GM12878 (cell line): ENCODE results near the gene SGCD. TPM values are rescaled to one million over a fixed set of nuclear protein-coding genes. Genes with fewer than 3 reads are reported as not detected.

Experiments
- ATAC-seq: fragments of 200-7000 bp; cut with Tn5 transposase; 3 replicates; pipeline ENCODE4 v1.9.1; 2020; ENCODE audit warnings: mild to moderate bottlenecking, moderate library complexity
- BruUV-seq: library from RNA; stranded (reverse); fragments of 400-500 nt; replicated peaks from 2 replicates; lab custom pipeline; 2021; lab: Mats Ljungman, UMichigan
- CTCF ChIA-PET: fragments of 300-600 bp; sonication (Branson Sonifier 250); formaldehyde crosslinking; extraction: SDS; loops from one replicate; lab custom pipeline; 2021; ENCODE audit warnings: inconsistent platforms; lab: Yijun Ruan, JAX
- POLR2A ChIA-PET: fragments of 350-600 bp; formaldehyde crosslinking; extraction: SDS; loops from one replicate; lab custom pipeline; 2021; ENCODE audit warnings: inconsistent platforms; lab: Charles Lee
- RAD21 ChIA-PET: fragments of 300-600 bp; sonication (Branson Sonifier 250); formaldehyde crosslinking; loops from one replicate; lab custom pipeline; 2023; ENCODE audit warnings: antibody characterized with exemption; ENCODE audit not compliant: unreplicated experiment; lab: Charles Lee
- SMC1A ChIA-PET: fragments of 300-600 bp; sonication (Branson Sonifier 250); formaldehyde crosslinking; loops from one replicate; lab custom pipeline; 2023; ENCODE audit not compliant: unreplicated experiment, uncharacterized antibody; lab: Charles Lee
- DNase-seq: peaks from one replicate; pipeline ENCODE4 v3.0.0-alpha.2; 2011; ENCODE audit warnings: low read depth, low spot score
- FAIRE-seq: peaks from 3 replicates; lab custom pipeline; 2011; peaks lifted over from hg19 to GRCh38; lab: Jason Lieb, UNC
- H2AFZ ChIP-seq: 2 replicates; pipeline ENCODE4 v1.6.0; 2011; ENCODE audit warnings: low read depth, low read length, control low read depth; ENCODE audit not compliant: control insufficient read depth
- H3K27ac ChIP-seq: 2 replicates; pipeline ENCODE4 v1.5.1; 2011; ENCODE audit warnings: control low read depth; ENCODE audit not compliant: control insufficient read depth, insufficient read depth
- H3K27me3 ChIP-seq, 2 experiments: replicated peaks in 1 of 2; 2 replicates each; pipeline versions ENCODE4 v1.6.0 to v1.6.1; 2011; ENCODE audit warnings: low read length in 1 of 2; ENCODE audit not compliant: control insufficient read depth in 2 of 2, insufficient read depth in 2 of 2
- H3K36me3 ChIP-seq, 2 experiments: 2 replicates each; pipeline ENCODE4 v1.5.1; 2011; ENCODE audit warnings: low read length in 1 of 2; ENCODE audit not compliant: control insufficient read depth in 2 of 2, insufficient read depth in 2 of 2
- H3K4me1 ChIP-seq: 2 replicates; pipeline ENCODE4 v1.6.1; 2011; ENCODE audit warnings: mild to moderate bottlenecking, low read length, moderate library complexity, mixed read lengths; ENCODE audit not compliant: control insufficient read depth, insufficient read depth
- H3K4me2 ChIP-seq: 2 replicates; pipeline ENCODE4 v1.6.0; 2011; ENCODE audit warnings: control low read depth; ENCODE audit not compliant: control insufficient read depth, insufficient read depth
- H3K4me3 ChIP-seq: fragments of 200-600 bp; sonication (generic); 2 replicates; pipeline ENCODE4 v1.5.1; 2016
- H3K79me2 ChIP-seq: 2 replicates; pipeline ENCODE4 v1.6.0; 2011; ENCODE audit warnings: low read length; ENCODE audit not compliant: control insufficient read depth, insufficient read depth
- H3K9ac ChIP-seq: 2 replicates; pipeline ENCODE4 v1.8.0; 2011; ENCODE audit warnings: low read length, control low read depth, mixed read lengths; ENCODE audit not compliant: control insufficient read depth, insufficient read depth
- H3K9me3 ChIP-seq: replicated peaks from 3 replicates; pipeline ENCODE4 v1.5.1; 2011; ENCODE audit warnings: mild to moderate bottlenecking, low read length; ENCODE audit not compliant: control insufficient read depth, insufficient read depth
- H4K20me1 ChIP-seq: 2 replicates; pipeline ENCODE4 v1.6.0; 2011; ENCODE audit not compliant: control insufficient read depth, insufficient read depth
- EZH2 ChIP-seq: IDR thresholded peaks from 2 replicates; pipeline ENCODE4 v1.6.1; 2012; ENCODE audit warnings: low read depth, mild to moderate bottlenecking, control low read depth, inconsistent platforms, low read length, borderline replicate concordance; ENCODE audit not compliant: control insufficient read depth
- JUND ChIP-seq: IDR thresholded peaks from 2 replicates; pipeline ENCODE4 v1.6.1; 2012; ENCODE audit warnings: low read depth, mild to moderate bottlenecking, low read length, improper control_type of control experiment, moderate library complexity
- KAT2A ChIP-seq: conservative IDR thresholded peaks from 2 replicates; pipeline ENCODE4 v1.6.1; 2011; ENCODE audit warnings: low read depth, low read length; ENCODE audit not compliant: control insufficient read depth
- MXI1 ChIP-seq: fragments of 150-350 bp; IDR thresholded peaks from 2 replicates; pipeline ENCODE4 v1.6.1; 2011; ENCODE audit warnings: low read depth, mild to moderate bottlenecking, inconsistent platforms, low read length, improper control_type of control experiment
- NR2C1 ChIP-seq: fragments of 450-650 bp; IDR thresholded peaks from 2 replicates; pipeline ENCODE4 v1.6.1; 2017; ENCODE audit warnings: antibody characterized with exemption, mild to moderate bottlenecking, moderate library complexity
- NRF1 ChIP-seq: conservative IDR thresholded peaks from 2 replicates; pipeline ENCODE4 v1.6.1; 2011; ENCODE audit warnings: mild to moderate bottlenecking, low read depth, low read length, improper control_type of control experiment
- PML ChIP-seq: IDR thresholded peaks from 2 replicates; pipeline ENCODE4 v1.6.1; 2012; ENCODE audit warnings: low read length, inconsistent platforms
- POLR2AphosphoS5 ChIP-seq: IDR thresholded peaks from 2 replicates; pipeline ENCODE4 v1.6.1; 2011; ENCODE audit warnings: mild to moderate bottlenecking, low read length, inconsistent platforms
- SKIL ChIP-seq: fragments of 450-650 bp; IDR thresholded peaks from 2 replicates; pipeline ENCODE4 v1.6.1; 2017; ENCODE audit warnings: mild to moderate bottlenecking, low read depth, inconsistent platforms; ENCODE audit not compliant: poor library complexity, severe bottlenecking
- STAT1 ChIP-seq: fragments of 450-650 bp; conservative IDR thresholded peaks from 2 replicates; pipeline ENCODE4 v1.6.1; 2014; ENCODE audit warnings: antibody characterized with exemption, mild to moderate bottlenecking
- USF1 ChIP-seq: IDR thresholded peaks from 2 replicates; pipeline ENCODE4 v1.6.1; 2011; ENCODE audit warnings: borderline replicate concordance, low read depth, mild to moderate bottlenecking, moderate library complexity, mixed read lengths, low read length; ENCODE audit not compliant: insufficient read depth; ENCODE audit errors: extremely low read length
- ZBTB11 ChIP-seq: fragments of 450-650 bp; formaldehyde crosslinking; IDR thresholded peaks from 2 replicates; pipeline ENCODE4 v1.5.0; 2022; ENCODE audit warnings: mild to moderate bottlenecking, missing genetic modification characterization
- ZNF687 ChIP-seq: fragments of 450-650 bp; IDR thresholded peaks from 2 replicates; pipeline ENCODE4 v1.6.1; 2017; ENCODE audit warnings: mild to moderate bottlenecking, moderate library complexity
- ZZZ3 ChIP-seq: IDR thresholded peaks from 2 replicates; pipeline ENCODE4 v1.6.1; 2011; ENCODE audit warnings: low read depth; ENCODE audit not compliant: control insufficient read depth, insufficient read length
- WGBS: methylation state at CpG from one replicate; pipeline ENCODE4 v1.1.6; 2016; ENCODE audit warnings: low lambda C conversion rate; ENCODE audit not compliant: insufficient replicate concordance, insufficient coverage; ENCODE audit errors: missing lambda C conversion rate; 5-methylcytosine and 5-hydroxymethylcytosine counted together
- in situ Hi-C: fragments of 300-500 bp; cut with MboI; formaldehyde crosslinking; loops from 9 replicates; pipeline ENCODE4 v1.14.3; 2018; ENCODE audit warnings: mixed read lengths
- intact Hi-C: fragments of 100-400 bp; cut with micrococcal nuclease; formaldehyde crosslinking; loops from one replicate; pipeline ENCODE4 v1.14.2; 2022; ENCODE audit not compliant: unreplicated experiment
- polyA plus RNA-seq, 11 experiments: library from polyadenylated mRNA; depleted of rRNA in 4 of 11; unstranded in 6 of 11; stranded (reverse) in 5 of 11; fragments of >200 nt; fragmentation: Nextera tagmentation in 4 of 11; fragmentation: Illumina TruSeq in 1 of 11; extraction: Ambion mirVana in 4 of 11; extraction: Trizol in 1 of 11; gene quantifications; 1 replicate in 1 of 11; 2 replicates in 10 of 11; pipeline versions ENCODE4 v1.2.1 to v1.2.3, GENCODE V29; 2011 to 2016; ENCODE audit warnings: inconsistent platforms in 2 of 11, missing spikeins in 2 of 11, low read depth in 1 of 11
- total RNA-seq, 4 experiments: library from RNA; depleted of rRNA in 3 of 4; stranded (reverse); fragments of >200 nt in 3 of 4; fragmentation: Illumina TruSeq in 1 of 4; extraction: Trizol in 1 of 4; gene quantifications; 2 replicates each; pipeline versions ENCODE4 v1.2.1 to v1.2.3, GENCODE V29; 2013 to 2021

SGCD gene
- total and polyA plus RNA-seq, 10 of the 15 experiments (the other 5 are each of a cell fraction or from before 2014, with no cell fraction given): 0.06 TPM; not detected in 9

GRCh38 chr5:156624686-156625085 lies 297.7 kb downstream of the SGCD start:
- Histone ChIP-seq H4K20me1 (no peaks in the 10 kb centered on the region), H3K27ac (no peak overlapping the region), H2AFZ (no peak overlapping the region), H3K79me2 (no peaks in the 10 kb centered on the region), H3K9me3 (no peaks in the 10 kb centered on the region), H3K4me2 (no peak overlapping the region), H3K4me1 (no peaks in the 10 kb centered on the region), H3K4me3 (no peak overlapping the region), H3K27me3 (no peaks in the 10 kb centered on the region; a peak in 1 of 4 replicates), H3K36me3 (no peaks in the 10 kb centered on the region), H3K9ac (no peak overlapping the region)
- ChIA-PET SMC1A (no interaction called here), RAD21 (no interaction called here), POLR2A (no interaction called here), CTCF (interaction anchor here (0.5 kb wide), 1 partner anchor 11 kb away, joined by 4 read pairs; no protein-coding TSS in a partner anchor)
- no peak for FAIRE-seq
- intact Hi-C loops (no loop called here), in situ Hi-C loops (no loop called here)
- DNase-seq: no peak
- no TSS peak for BruUV-seq
- no peak for ATAC-seq
- 13% methylated on average over 4 of the region's 4 CpGs for WGBS
- TF ChIP-seq MXI1: no peak
- TF ChIP-seq ZNF687: no peak
- no peak for TF ChIP-seq NR2C1
- TF ChIP-seq NRF1: no peak
- TF ChIP-seq ZBTB11 (CRISPR knock-in tag): no peak
- no peak for TF ChIP-seq KAT2A
- no peak for TF ChIP-seq STAT1
- no peak for TF ChIP-seq JUND
- no peak for TF ChIP-seq SKIL
- TF ChIP-seq USF1: no peak
- TF ChIP-seq PML: no peak
- no peak for TF ChIP-seq POLR2AphosphoS5
- no peak for TF ChIP-seq ZZZ3
- TF ChIP-seq EZH2: no peak
